Measurements from ENCODE around the gene GALK1.

Gene GALK1

DNA sequence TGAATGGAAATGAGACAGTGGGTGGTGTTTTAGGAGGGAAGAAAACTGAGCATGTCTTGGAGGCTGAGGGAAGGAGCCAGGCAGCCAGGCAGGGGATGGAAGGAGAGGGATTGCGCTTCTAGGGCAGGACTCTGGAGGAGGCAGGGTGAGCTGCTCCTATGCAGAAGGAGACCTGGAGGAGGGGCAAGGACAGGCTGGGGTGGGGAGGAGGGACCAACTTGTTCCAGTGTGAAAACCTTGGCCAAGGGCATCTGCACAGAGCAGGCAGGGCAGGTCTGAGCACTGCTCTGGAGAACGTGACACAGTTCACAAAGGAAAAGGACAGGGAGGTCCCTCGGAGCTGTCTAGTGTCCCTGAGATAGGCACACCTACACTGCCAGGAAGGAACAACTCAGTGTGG, 5.5 kb downstream of the GALK1 start:
- H3K27ac ChIP-seq = no peak overlapping the region
- TF ChIP-seq, protein P1, sequence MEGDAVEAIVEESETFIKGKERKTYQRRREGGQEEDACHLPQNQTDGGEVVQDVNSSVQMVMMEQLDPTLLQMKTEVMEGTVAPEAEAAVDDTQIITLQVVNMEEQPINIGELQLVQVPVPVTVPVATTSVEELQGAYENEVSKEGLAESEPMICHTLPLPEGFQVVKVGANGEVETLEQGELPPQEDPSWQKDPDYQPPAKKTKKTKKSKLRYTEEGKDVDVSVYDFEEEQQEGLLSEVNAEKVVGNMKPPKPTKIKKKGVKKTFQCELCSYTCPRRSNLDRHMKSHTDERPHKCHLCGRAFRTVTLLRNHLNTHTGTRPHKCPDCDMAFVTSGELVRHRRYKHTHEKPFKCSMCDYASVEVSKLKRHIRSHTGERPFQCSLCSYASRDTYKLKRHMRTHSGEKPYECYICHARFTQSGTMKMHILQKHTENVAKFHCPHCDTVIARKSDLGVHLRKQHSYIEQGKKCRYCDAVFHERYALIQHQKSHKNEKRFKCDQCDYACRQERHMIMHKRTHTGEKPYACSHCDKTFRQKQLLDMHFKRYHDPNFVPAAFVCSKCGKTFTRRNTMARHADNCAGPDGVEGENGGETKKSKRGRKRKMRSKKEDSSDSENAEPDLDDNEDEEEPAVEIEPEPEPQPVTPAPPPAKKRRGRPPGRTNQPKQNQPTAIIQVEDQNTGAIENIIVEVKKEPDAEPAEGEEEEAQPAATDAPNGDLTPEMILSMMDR (IDR thresholded peaks at IDR 0.05) = no peak
- TF ChIP-seq ZFX (IDR thresholded peaks at IDR 0.05; ENCODE audit: borderline replicate concordance) = no peak

DNA sequence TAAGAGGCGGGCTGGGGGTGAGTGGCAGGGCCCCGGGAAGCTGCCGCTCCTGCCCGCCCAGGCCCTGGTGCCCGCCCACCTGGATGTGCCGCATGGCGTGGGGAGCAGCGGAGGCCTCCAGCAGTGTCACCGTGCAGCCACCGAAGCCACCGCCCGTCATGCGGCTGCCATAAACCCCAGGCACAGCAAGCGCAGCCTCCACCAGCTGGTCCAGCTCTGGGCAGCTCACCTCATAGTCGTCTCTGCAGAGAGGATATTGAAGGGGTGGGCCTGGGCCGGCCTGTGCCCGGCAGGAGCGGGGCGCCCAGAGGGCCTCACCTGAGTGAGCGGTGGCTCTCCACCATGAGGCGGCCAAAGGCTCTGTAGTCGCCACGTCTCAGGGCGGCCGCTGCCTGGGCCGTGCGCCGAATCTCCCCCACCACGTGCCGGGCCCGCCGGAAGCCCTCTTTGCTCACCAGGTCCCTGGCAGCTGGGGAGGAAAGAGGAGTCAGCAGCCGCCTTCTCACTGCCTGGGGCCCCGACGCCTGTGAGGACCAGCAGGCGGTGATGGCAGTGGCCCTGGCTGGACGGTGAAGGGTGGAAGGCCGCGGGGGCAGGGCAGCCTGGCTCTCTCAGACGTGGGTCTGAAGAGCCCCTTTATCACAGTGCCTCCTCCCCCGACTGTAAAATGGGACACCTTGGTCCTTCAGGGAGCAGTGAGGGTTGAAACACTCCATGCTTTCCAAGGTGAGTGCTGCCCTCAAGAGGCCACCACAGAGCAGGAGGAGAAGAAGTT, 6.7 kb downstream of the GALK1 start:
- no peak overlapping the region for H3K27ac ChIP-seq
- TF ChIP-seq ZFX (IDR thresholded peaks at IDR 0.05; ENCODE audit: borderline replicate concordance) = no peak
- TF ChIP-seq, protein P1 (IDR thresholded peaks at IDR 0.05) = peak; percentile 34

DNA sequence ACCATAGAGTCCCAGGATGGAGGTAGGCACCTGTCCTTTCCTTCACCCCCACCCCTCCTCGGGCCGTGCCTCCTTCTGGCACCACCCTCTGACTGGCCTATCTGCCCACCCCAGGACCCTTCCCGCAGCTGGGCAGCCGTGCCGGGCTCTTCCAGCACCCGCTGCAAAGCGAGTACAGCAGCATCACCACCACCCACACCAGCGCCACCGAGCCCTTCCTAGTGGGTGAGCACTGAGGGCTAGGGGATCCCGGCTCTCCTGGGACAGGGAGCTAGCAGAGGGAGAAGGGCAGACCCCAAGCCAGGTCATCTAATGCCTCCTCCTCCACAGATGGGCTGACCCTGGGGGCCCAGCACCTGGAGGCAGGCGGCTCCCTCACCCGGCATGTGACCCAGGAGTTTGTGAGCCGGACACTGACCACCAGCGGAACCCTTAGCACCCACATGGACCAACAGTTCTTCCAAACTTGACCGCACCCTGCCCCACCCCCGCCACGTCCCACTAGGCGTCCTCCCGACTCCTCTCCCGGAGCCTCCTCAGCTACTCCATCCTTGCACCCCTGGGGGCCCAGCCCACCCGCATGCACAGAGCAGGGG, 7.8 kb downstream of the GALK1 start:
- TF ChIP-seq ZFX (IDR thresholded peaks at IDR 0.05; ENCODE audit: borderline replicate concordance) = no peak
- TF ChIP-seq, protein P1 (IDR thresholded peaks at IDR 0.05) = no peak
- H3K27ac ChIP-seq = no peak overlapping the region

DNA sequence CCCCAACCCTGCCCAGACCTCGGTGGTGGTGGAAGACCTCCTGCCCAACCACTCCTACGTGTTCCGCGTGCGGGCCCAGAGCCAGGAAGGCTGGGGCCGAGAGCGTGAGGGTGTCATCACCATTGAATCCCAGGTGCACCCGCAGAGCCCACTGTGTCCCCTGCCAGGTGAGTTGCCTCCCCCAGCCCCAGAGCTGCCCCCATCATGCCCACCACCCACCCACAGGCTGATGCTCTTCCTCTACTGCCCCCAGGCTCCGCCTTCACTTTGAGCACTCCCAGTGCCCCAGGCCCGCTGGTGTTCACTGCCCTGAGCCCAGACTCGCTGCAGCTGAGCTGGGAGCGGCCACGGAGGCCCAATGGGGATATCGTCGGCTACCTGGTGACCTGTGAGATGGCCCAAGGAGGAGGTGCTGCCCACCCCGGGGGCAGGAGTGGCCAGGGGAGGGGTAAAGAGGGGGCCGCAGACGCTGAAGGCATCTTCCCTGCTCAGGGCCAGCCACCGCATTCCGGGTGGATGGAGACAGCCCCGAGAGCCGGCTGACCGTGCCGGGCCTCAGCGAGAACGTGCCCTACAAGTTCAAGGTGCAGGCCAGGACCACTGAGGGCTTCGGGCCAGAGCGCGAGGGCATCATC, 8.4 kb downstream of the GALK1 start:
- TF ChIP-seq, protein P1 (IDR thresholded peaks at IDR 0.05) = no peak
- TF ChIP-seq ZFX (IDR thresholded peaks at IDR 0.05; ENCODE audit: borderline replicate concordance) = no peak
- no peak overlapping the region for H3K27ac ChIP-seq

DNA sequence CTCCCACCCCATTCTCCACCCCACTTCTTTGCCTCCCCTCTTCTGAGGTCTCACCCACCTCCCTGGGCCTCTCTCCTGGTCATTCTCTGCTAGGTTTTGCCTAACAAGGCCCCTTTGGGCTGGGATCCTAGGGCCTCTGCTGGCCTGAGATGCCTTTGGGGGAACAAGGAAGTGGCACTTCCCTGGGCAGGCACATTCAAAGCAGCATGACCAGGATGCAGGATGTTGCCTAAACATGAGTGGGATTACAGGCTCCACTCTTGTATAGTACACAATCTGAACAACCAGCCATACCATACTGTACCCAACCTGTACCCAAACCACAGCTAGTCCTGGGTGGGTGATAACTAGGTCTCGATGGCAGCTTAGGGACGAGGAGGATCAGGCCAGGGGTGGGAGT, 9.0 kb downstream of the GALK1 start:
- no peak overlapping the region for H3K27ac ChIP-seq
- TF ChIP-seq, protein P1 (IDR thresholded peaks at IDR 0.05) = no peak
- no peak for TF ChIP-seq ZFX (IDR thresholded peaks at IDR 0.05; ENCODE audit: borderline replicate concordance)

DNA sequence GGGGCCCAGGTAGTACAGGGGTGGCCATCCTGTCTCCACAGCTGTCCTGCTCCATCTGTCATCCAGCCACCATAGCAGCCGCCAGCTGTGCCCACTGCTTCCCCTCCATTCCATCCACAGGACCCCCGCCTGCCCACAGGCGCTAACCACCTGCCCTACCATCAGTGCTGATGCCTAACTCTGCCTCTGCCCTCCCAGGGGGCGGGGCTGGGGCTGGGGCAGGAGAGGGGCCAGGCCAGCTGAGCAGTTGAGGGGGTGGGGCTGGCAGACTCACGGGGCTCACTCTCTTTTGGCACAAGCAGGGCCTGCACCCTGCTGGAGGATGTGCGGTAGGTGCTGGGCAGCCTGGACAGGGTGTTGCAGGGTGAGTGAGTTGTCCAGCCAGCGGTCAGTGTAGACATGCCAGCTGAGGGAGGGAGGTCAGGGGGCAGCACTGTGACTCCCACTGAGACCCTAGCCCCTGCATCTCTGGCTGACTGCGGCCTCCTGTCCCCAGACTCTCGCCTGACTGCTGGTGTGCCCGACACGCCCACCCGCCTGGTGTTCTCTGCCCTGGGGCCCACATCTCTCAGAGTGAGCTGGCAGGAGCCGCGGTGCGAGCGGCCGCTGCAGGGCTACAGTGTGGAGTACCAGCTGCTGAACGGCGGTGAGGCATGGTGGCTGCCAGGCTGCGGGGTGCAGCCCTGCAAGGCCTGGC, 9.6 kb downstream of the GALK1 start:
- no peak overlapping the region for H3K27ac ChIP-seq
- TF ChIP-seq, protein P1 (IDR thresholded peaks at IDR 0.05) = no peak
- no peak for TF ChIP-seq ZFX (IDR thresholded peaks at IDR 0.05; ENCODE audit: borderline replicate concordance)

Measured in 22Rv1 (cell line).